IPS-11a (cell line): ENCODE measurements around the gene CADPS2.
"Not testable (repeated sequence)": the region's sequence is repeated elsewhere in the genome, so short reads cannot be mapped to it uniquely, and the experiment has no call there.

Experiments
- H3K4me3 ChIP-seq: one replicate; pipeline ENCODE4 v1.5.1; 2013; ENCODE audit warnings: low read depth, low read length, control low read depth

Gene CADPS2

GRCh38 chr7:122677149-122677548, 209.1 kb downstream of the CADPS2 start:
- H3K4me3 ChIP-seq, result no peak overlapping the region

DNA sequence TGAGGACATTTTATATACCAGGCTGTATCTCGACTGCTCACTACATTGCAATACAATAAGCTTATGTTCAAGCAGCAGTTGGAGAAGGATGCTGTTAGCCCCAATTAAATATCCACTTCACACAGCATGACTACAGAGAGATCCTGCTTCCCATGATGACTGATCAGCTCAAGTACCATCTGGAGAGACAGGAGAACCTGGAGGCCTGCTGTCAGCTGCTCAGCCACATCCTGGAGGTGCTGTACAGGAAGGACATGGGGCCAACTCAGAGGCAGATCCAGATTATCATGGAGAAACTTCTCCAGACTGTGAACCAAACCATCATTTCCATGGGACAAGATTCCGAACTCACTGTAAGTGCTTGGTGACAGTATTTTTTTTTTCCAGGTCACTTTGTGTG, 209.8 kb downstream of the CADPS2 start:
- H3K4me3 ChIP-seq, result no peak overlapping the region

DNA sequence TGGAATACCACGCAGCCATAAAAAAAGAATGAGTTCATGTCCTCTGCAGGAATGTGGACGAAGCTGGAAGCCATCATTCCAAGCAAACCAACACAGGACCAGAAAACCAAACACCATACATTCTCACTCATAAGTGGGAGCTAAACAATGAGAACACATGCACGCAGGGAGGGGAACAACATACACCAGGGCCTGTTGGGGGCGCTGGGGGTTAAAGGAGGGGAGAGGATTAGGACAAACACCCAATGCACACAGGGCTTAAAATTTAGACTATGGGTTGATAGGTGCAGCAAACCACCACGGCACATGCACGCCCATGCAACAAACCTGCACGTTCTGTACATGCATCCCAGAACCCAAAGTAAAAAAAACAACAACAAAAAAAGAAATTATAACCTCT, 210.6 kb downstream of the CADPS2 start:
- no peak overlapping the region for H3K4me3 ChIP-seq

- no peak overlapping the region for H3K4me3 ChIP-seq
These were observed 211.2 kb downstream of the CADPS2 start for GRCh38 chr7:122675011-122675410.

GRCh38 chr7:122674502-122674901, 211.8 kb downstream of the CADPS2 start:
- no peak overlapping the region for H3K4me3 ChIP-seq

DNA sequence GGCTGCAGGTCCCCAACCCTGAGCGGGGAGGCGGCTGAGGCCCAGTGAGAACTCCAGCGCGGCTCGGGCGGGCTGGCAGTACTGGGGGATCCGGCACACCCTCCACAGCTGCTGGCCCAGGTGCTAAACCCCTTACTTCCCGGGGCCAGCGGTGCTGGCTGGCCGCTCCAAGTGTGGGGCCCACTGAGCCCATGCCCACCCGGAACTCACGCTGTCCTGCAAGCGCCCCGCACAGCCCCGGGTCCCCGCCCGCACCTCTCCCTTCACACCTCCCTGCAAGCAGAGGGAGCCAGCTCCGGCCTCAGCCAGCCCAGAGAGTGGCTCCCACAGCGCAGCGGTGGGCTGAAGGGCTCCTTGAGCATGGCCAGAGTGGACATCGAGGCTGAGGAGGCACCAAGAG, 212.3 kb downstream of the CADPS2 start:
- no peak overlapping the region for H3K4me3 ChIP-seq

DNA sequence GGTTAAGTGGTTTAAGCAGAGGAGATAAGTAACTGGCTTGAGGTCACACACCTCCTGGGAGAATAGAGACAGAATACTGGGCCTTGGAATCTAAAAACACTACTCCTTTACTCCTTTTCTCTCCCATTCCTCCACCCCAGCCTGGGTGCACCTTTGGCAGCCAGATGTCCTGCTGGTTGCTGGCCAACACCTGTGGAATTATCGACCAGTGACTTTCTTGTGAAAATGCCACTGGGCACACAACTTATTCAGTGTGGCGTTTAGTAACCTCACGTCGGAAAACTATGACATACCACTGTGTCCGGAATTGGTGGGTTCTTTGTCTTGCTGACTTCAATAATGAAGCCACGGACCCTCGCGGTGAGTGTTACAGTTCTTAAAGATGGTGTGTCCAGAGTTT, 213.7 kb downstream of the CADPS2 start:
- H3K4me3 ChIP-seq, result no peak overlapping the region

DNA sequence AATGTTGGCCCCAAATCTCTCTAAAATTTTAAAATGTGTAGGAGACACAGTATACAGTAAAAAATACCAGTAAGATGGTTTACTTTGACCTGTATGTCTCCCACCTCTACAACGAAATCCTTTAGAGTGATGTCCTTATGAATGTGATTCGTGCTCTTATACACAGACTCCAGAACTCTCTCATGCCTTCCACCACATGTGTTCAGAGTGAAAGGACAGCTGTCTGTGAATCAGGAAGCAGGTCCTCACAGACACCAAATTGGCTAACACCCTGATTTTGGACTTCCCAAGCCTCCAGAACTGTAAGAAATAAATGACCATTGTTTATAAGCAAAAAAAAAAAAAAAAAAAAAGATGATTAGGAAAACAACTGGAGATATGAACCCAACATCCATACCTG, 222.5 kb downstream of the CADPS2 start:
- H3K4me3 ChIP-seq, result no peak overlapping the region

DNA sequence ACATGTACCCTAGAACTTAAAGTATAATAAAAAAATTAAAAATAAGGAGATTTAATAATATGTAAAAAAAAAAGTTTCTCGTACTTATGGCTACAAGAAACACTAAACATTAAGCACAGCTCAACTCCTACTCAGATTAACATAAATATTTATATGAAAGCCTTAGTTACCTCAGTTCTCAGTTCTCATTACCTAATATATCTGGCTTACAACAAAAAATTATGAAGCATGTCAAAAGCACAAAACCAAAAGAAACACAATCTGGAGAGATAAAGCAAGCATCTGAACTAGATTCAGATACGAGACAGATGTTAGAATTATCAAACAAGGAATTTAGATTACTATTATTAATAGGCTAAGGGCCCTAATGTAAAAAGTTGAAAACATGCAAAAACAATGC, 227.4 kb downstream of the CADPS2 start:
- H3K4me3 ChIP-seq, result no peak overlapping the region

DNA sequence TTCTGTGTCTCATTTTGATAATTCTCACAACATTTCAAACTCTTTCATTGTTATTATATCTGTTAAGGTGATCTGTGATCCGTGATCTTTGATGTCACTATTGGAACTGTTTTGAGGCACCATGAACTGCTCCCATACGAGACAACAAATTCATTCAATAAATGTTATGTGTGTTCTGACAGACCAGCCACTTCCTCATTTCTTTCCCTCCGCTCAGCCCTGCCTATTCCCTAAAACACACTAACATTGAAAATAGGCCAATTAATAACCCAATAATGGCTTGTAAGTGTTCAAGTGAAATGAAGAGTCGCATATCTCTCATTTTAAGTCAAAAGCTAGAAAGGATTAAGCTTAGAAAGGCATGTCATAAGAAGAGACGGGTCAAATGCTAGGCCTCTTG, 232.6 kb downstream of the CADPS2 start:
- no peak overlapping the region for H3K4me3 ChIP-seq

DNA sequence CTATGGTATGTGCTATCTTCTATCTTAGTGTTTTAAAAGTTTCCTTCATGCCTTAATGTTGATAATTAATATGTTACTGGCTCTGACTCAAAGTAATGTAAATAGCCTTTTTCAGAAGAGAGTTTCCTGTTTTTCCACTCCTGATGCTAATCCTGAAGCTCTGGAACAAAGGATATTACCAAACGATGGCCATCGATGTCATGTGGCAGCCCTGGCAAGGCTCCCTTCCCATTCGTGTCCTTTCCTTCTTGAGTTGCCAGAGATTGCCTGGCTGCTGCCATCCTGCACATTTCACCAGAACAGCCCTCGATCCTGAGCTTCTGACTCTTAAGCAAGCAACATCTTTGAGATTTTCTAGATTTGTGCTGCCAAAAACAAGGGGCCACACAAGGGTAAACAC, 233.4 kb downstream of the CADPS2 start:
- no peak overlapping the region for H3K4me3 ChIP-seq

- no peak overlapping the region for H3K4me3 ChIP-seq
These were observed 234.8 kb downstream of the CADPS2 start for GRCh38 chr7:122651451-122651850.

DNA sequence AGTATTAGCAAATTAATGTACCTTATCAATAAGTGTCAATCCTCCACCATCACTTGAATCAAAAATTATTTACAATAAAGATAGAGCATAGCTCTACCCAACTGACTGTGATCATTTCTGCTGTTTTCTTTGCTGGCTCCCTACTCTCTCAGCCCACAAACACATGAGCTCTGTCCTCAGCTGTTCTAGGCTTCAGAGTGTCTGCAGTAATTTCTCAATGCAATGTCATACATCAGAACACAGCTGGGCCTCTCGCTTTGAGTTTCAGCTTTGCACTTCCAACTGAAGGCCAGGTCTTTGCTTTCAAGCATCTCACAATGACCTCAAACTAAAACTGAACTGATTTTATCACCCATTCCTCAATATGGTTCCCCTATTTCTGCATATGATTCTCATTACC, 243.0 kb downstream of the CADPS2 start:
- H3K4me3 ChIP-seq, result no peak overlapping the region

GRCh38 chr7:122638459-122638858, 247.8 kb downstream of the CADPS2 start:
- no peak overlapping the region for H3K4me3 ChIP-seq

DNA sequence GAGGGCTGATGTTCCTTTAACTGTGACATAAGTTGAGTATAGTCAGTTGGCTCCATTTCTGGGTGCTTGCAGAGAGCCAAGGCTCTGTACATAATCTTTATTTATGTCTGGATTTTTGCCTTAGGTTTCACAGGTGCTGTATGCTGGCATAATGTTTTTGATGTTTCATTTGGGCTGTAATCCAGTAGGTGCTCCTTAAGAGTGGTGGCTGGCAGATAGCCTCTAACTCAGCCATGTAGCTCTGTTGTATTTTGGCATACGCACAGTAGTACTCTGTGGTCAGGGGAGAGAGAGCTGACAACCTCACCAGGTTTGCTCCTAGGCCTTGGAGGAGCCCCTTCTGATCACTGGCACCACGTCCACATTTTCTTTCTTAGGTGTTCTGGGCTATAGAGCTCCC, 248.5 kb downstream of the CADPS2 start:
- no peak overlapping the region for H3K4me3 ChIP-seq

- not testable (repeated sequence) for H3K4me3 ChIP-seq
These were observed 250.8 kb downstream of the CADPS2 start for GRCh38 chr7:122635481-122635880.

DNA sequence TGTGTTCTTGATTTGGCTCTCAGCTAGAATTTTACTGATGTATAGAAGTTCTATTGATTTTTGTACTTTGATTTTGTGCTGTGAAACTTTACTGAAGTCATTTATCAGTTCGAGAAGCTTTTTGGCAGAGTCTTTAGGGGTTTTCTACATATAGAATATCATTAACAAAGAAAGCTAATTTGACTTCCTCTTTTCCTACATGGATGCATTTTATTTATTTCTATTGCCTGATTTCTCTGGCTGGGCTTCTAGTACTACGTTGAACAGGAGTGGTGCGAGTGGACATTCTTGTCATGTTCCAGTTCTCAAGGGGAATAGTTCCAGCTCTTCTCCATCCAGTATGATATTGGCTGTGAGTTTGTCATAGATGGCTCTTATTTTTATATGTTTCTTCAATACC, 252.8 kb downstream of the CADPS2 start:
- H3K4me3 ChIP-seq, result no peak overlapping the region

DNA sequence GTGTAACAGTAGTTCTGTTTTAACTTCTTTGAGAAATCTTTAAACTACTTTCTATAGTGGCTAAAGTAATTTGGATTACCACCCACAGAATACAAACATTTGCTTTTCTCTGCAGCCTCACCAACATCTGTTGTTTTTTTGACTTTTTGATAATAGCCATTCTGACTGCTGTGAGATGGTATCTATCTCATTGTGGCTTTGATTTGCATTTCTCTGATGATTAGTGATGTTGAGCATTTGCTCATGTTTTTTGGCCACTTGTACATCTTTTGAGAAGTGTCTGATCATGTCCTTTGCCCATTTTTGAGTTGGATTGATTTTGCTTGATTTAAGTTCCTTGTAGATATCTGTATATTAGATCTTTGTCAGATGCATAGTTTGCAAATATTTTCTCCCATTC, 254.0 kb downstream of the CADPS2 start:
- no peak overlapping the region for H3K4me3 ChIP-seq

DNA sequence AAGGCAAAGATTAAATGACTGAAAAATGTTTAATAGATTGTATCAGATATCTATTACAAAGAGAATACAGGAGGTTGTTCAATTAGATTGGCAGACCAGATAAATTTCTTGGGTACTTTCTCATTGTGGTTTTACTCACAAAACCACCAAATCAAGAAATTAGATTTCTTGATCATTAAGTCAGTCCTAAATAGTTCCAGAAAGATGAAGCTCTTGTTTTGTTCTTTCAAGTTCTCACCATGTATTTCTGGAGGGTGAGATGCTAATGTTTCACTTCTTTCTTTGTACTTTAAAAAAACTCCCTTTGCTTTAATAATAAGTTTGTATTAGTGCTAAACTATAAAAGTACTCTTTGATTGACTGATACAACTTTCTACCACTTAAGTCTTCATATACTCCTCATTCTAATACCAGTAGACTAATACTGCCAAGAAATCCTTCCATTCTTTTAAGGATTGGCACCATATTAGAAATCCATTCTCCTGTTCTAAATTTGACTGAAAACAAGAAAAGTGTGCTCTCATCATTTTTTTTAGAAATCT, 256.8 kb downstream of the CADPS2 start:
- H3K4me3 ChIP-seq, result no peak overlapping the region

DNA sequence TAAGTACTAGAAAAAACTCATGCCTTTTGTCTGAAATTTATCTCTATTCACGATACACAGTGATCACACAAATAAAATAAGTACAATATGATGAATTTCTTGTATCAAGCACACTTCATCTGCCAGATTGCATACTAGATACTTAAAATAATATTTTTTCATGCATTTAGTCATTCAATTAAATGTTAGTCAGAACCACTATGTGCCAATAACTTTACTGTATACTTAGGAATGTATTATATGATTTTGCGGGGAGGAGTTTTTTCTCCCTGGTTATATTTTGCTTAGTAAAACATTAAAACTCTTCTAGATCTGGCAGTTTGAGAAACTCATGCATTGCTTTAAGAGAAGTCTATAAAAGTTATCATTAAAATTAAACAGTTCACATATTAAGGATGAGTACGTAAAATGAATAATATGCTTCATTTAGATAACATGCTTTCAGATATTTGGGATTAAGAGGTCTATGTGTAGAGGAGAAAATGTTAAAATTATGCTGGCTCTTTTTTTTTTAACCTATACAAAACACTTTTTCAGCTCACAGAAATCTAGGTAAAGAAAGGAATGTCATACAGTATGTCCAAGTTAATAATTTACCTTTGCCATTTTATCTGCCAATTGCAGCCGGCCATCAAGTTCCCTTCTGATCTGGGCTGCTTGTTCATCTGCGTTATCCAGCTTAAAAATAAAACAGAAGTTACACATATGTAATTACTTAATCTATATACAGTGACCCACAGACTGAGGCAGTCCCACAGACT, 257.4 kb downstream of the CADPS2 start:
- H3K4me3 ChIP-seq, result no peak overlapping the region

GRCh38 chr7:122626785-122627184, 259.5 kb downstream of the CADPS2 start:
- H3K4me3 ChIP-seq, result no peak overlapping the region

- no peak overlapping the region for H3K4me3 ChIP-seq
These were observed 263.6 kb downstream of the CADPS2 start for GRCh38 chr7:122622682-122623081.

DNA sequence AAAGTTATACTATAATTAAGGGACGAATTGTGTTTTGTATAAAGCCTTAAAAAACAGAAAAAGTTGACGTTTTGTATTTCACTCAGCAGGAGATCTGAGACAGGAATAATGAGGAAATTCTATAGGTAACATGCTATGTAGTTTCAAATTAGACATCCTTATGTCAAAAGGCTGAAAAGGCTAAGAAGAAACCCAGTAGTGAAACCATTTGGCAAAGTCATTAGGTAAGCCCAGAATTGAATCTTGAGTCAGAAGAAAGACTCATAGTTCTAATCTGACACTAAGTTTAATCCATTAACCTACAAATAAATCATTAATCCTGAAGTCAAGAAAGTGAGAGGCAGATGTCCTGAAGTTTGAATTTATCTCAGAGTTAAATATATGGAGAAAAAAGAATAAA, 266.6 kb downstream of the CADPS2 start:
- H3K4me3 ChIP-seq, result no peak overlapping the region
